ENCODE data around the gene ITPR3. TPM values are rescaled to one million over a fixed set of nuclear protein-coding genes. Genes with fewer than 3 reads are reported as not detected.

Gene ITPR3
- total RNA-seq, 1 experiment from 2014 or later, result 143 TPM

- peaks cover 71% of the 10 kb centered on the region for H3K36me3 Mint-ChIP-seq (ENCODE audit: insufficient read depth, unreplicated experiment)
- no peaks in the 10 kb centered on the region for H3K9me3 Mint-ChIP-seq (ENCODE audit: low read depth, unreplicated experiment)
- CTCF ChIA-PET, result no interaction called here
- intact Hi-C loops (cut with micrococcal nuclease; ENCODE audit: unreplicated experiment), result no loop called here
- no peaks in the 10 kb centered on the region for H3K4me1 Mint-ChIP-seq (ENCODE audit: low read depth, unreplicated experiment)
- H3K4me3 Mint-ChIP-seq (ENCODE audit: low read depth, unreplicated experiment), result no peak overlapping the region
- no peaks in the 10 kb centered on the region for H3K27me3 Mint-ChIP-seq (ENCODE audit: unreplicated experiment)
- no TSS peak for BruUV-seq (replicated peaks)
- no peak overlapping the region for H3K27ac Mint-ChIP-seq (ENCODE audit: unreplicated experiment)
- no peak for TF ChIP-seq CTCF (IDR thresholded peaks at IDR 0.05; ENCODE audit: unreplicated experiment)
- DNase-seq, result no peak
These were observed 38.0 kb downstream of the ITPR3 start for GRCh38 chr6:33658982-33659689.

- no peak overlapping the region for H3K27ac Mint-ChIP-seq (ENCODE audit: unreplicated experiment)
- peaks cover 69% of the 10 kb centered on the region for H3K36me3 Mint-ChIP-seq (ENCODE audit: insufficient read depth, unreplicated experiment)
- TF ChIP-seq CTCF (IDR thresholded peaks at IDR 0.05; ENCODE audit: unreplicated experiment), result no peak
- no peaks in the 10 kb centered on the region for H3K4me1 Mint-ChIP-seq (ENCODE audit: low read depth, unreplicated experiment)
- no peaks in the 10 kb centered on the region for H3K9me3 Mint-ChIP-seq (ENCODE audit: low read depth, unreplicated experiment)
- CTCF ChIA-PET, result interaction anchor here (0.7 to 0.8 kb wide), 2 partner anchors 9 to 442 kb away, joined by 3 to 5 read pairs; no protein-coding TSS in a partner anchor
- DNase-seq, result no peak
- no TSS peak for BruUV-seq (replicated peaks)
- intact Hi-C loops (cut with micrococcal nuclease; ENCODE audit: unreplicated experiment), result no loop called here
- H3K4me3 Mint-ChIP-seq (ENCODE audit: low read depth, unreplicated experiment), result no peak overlapping the region
- no peaks in the 10 kb centered on the region for H3K27me3 Mint-ChIP-seq (ENCODE audit: unreplicated experiment)
These were observed 38.9 kb downstream of the ITPR3 start for GRCh38 chr6:33659986-33660385.

- no peak for DNase-seq
- H3K27ac Mint-ChIP-seq (ENCODE audit: unreplicated experiment), result no peak overlapping the region
- intact Hi-C loops (cut with micrococcal nuclease; ENCODE audit: unreplicated experiment), result no loop called here
- no peaks in the 10 kb centered on the region for H3K9me3 Mint-ChIP-seq (ENCODE audit: low read depth, unreplicated experiment)
- no peak overlapping the region for H3K4me3 Mint-ChIP-seq (ENCODE audit: low read depth, unreplicated experiment)
- no TSS peak for BruUV-seq (replicated peaks)
- CTCF ChIA-PET, result no interaction called here
- no peak for TF ChIP-seq CTCF (IDR thresholded peaks at IDR 0.05; ENCODE audit: unreplicated experiment)
- H3K36me3 Mint-ChIP-seq (ENCODE audit: insufficient read depth, unreplicated experiment), result peaks cover 78% of the 10 kb centered on the region
- no peaks in the 10 kb centered on the region for H3K27me3 Mint-ChIP-seq (ENCODE audit: unreplicated experiment)
- H3K4me1 Mint-ChIP-seq (ENCODE audit: low read depth, unreplicated experiment), result no peaks in the 10 kb centered on the region
These were observed 40.1 kb downstream of the ITPR3 start for GRCh38 chr6:33661106-33661838.

- Mint-ChIP-seq H3K4me1 (ENCODE audit: low read depth, unreplicated experiment) (no peaks in the 10 kb centered on the region), H3K36me3 (ENCODE audit: insufficient read depth, unreplicated experiment) (peaks cover 79% of the 10 kb centered on the region), H3K27me3 (ENCODE audit: unreplicated experiment) (no peaks in the 10 kb centered on the region), H3K4me3 (ENCODE audit: low read depth, unreplicated experiment) (no peak overlapping the region), H3K9me3 (ENCODE audit: low read depth, unreplicated experiment) (no peaks in the 10 kb centered on the region), H3K27ac (ENCODE audit: unreplicated experiment) (peak overlapping the region; percentile 9)
- DNase-seq, result no peak
- CTCF ChIA-PET, result interaction anchor here (0.6 kb wide), 1 partner anchor 667 kb away, joined by 4 read pairs; no protein-coding TSS in a partner anchor
- no TSS peak for BruUV-seq (replicated peaks)
- no peak for TF ChIP-seq CTCF (IDR thresholded peaks at IDR 0.05; ENCODE audit: unreplicated experiment)
- intact Hi-C loops (cut with micrococcal nuclease; ENCODE audit: unreplicated experiment), result no loop called here
These were observed 41.2 kb downstream of the ITPR3 start for GRCh38 chr6:33662318-33662717.
